ENCODE results near the gene HAUS5.
"Not testable (repeated sequence)": the region's sequence is repeated elsewhere in the genome, so short reads cannot be mapped to it uniquely, and the experiment has no call there.

The HAUS5 gene

DNA sequence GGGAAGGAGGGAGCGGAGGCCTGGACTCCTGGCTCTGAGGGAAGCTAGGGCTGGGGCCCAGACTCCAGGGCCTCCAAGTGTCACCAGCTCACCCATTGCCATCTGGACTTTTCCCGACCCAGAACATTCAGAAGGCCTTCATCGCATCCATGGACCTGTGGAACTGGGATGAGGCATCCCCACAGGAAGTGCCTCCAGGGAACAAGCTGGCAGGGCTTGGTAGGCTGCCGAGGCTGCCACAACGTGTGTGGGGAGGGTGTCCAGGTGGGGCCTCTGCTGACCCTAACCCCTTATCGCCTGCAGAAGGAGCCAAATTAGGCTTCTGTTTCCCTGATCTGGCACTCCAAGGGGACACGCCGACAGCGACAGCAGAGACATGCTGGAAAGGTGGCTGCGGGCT lies 29.8 kb downstream of the HAUS5 start:
- DNase-seq (ENCODE audit: low read depth in 4 of 4, low spot score in 1 of 4), result no peak

- DNase-seq (ENCODE audit: low read depth in 4 of 4, low spot score in 1 of 4), result no peak
Measured at GRCh38 chr19:35642798-35643254, 30.3 kb downstream of the HAUS5 start.

- DNase-seq (ENCODE audit: low read depth in 4 of 4, low spot score in 1 of 4), result peak; percentile 52 to 78 (median 60)
Measured at GRCh38 chr19:35643255-35644205, 31.0 kb downstream of the HAUS5 start.

GRCh38 chr19:35644206-35644986 lies 31.9 kb downstream of the HAUS5 start:
- DNase-seq (ENCODE audit: low read depth in 4 of 4, low spot score in 1 of 4), result peak; percentile 91 to 97 (median 92)

GRCh38 chr19:35644987-35645679 lies 32.6 kb downstream of the HAUS5 start:
- DNase-seq (ENCODE audit: low read depth in 4 of 4, low spot score in 1 of 4), result peak; percentile 51 to 87 (median 74)

GRCh38 chr19:35645680-35646511 lies 33.4 kb downstream of the HAUS5 start:
- DNase-seq (ENCODE audit: low read depth in 4 of 4, low spot score in 1 of 4), result no peak

DNA sequence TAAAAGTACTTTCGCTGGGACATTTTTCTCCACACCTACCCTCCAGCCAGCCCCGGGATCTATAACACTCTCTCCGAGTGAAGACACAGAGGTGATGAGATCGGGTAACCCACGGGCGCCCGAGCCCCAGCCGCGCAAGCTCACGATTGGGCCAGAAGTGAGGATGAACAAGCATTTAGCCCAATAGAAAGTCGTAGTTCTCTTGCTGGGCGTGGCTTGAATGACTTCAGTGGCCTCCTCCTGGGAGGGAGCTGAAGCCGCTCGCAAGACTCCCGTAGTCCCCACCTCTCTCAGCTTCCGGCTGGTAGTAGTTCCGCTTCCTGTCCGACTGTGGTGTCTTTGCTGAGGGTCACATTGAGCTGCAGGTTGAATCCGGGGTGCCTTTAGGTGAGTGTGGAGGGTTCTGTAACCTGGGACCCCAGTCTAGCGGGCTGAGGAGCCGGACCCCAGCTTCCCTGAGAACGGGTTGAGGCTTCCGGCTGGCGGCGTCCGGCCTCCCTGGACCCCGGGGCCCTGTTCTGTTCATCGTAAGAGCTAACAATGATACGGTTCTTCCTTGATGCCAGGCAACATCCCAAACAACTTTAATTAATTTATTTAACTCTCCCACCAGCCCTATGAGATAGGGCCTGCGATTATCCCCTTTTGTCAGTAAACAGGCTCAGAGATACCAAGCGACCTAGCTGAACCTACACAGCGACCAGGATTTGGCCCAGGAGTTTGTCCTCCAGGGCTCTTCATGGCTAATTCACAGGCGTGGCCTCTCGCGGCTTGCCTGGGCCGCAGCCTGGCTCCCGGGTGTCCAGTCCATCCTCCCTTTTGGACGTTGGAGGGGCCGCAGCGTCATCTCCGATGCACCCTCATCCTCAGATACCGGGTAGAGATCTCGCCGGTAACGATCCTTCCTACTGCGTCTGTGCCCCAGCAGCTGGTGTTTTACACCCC lies 35.8 kb downstream of the HAUS5 start, which contains the start of gene COX6B1:
TSS of gene COX6B1 (plus strand) at position 307 of the 945 bp plus-strand sequence. CDS start 2,921 bp downstream, outside the sequence.
- peak; percentile 68 to 92 (median 82) for DNase-seq (ENCODE audit: low read depth in 4 of 4, low spot score in 1 of 4)

DNA sequence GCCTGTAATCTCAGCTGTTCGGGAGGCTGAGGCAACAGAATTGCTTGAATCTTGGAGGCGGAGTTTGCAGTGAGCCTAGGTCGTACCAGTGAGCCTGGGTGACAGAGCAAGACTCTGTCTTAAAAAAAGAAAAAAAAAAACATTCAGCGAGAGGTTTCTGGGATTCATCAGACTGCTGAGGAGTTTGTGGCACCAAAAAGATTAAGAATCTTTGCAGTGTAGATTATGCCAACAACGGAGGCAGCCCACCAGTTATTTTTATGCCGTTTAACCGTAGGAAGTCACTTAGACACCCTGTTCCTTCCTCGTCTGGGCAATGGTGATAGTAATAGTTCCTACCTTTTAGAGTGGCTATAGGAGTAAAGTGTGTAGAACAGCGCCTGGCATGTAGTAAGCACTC lies 38.0 kb downstream of the HAUS5 start:
- DNase-seq (ENCODE audit: low read depth in 4 of 4, low spot score in 1 of 4), result no peak

DNA sequence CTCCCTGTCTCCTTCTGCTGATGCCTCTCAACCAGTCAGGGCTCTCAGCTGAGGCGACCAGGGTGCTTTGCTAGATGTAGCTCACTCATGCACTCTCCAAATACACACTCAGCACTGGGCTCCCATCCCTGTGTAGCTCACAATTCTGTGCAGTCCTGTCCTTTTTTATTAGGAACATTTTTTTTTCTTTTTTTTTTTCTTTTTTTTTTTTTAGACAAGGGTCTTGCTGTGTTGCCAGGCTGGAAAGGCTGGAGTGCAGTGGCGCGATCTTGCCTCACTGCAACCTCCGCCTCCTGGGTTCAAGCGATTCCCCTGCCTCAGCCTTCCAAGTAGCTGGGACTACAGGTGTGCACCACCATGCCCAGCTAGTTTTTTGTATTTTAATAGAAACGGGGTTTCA lies 42.3 kb downstream of the HAUS5 start:
- not testable (repeated sequence) for DNase-seq (ENCODE audit: low read depth in 4 of 4, low spot score in 1 of 4)

GRCh38 chr19:35655600-35655999 lies 43.1 kb downstream of the HAUS5 start:
- DNase-seq (ENCODE audit: low read depth in 4 of 4, low spot score in 1 of 4), result no peak

DNA sequence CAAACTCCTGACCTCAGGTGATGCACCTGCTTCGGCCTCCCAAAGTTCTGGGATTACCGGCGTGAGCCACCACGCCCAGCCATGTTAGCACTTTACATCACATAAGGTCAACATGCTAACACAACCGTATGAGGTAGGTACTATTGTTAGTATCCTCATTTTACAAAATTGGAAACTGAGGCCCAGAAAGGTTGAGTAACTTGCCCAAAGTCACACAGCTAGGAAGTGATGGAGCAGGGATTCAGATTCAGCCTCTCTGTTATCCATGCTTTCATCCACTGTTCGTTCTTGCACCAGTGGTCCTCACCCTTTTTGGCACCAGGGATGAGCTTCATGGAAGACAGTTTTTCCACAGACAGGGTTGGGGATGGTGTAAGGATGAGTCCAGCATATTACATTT lies 44.2 kb downstream of the HAUS5 start:
- DNase-seq (ENCODE audit: low read depth in 4 of 4, low spot score in 1 of 4), result no peak

GRCh38 chr19:35657904-35658700 lies 45.6 kb downstream of the HAUS5 start:
- no peak for DNase-seq (ENCODE audit: low read depth in 4 of 4, low spot score in 1 of 4)

DNA sequence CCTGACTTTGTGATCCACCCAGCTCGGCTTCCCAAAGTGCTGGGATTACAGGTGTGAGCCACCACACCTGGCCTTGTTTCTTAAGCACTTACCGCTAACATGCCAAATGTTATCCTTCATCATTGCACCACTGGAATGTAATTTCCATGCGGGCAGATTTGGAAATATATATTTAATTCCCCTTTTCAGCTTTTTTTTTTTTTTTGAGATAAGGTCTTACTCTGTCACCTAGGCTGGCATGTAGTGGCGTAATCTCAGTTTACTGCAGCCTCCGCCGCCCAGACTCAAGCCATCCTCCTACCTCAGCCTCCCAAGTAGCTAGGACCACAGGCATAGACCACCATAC lies 49.4 kb downstream of the HAUS5 start:
- DNase-seq (ENCODE audit: low read depth in 4 of 4, low spot score in 1 of 4), result no peak

DNA sequence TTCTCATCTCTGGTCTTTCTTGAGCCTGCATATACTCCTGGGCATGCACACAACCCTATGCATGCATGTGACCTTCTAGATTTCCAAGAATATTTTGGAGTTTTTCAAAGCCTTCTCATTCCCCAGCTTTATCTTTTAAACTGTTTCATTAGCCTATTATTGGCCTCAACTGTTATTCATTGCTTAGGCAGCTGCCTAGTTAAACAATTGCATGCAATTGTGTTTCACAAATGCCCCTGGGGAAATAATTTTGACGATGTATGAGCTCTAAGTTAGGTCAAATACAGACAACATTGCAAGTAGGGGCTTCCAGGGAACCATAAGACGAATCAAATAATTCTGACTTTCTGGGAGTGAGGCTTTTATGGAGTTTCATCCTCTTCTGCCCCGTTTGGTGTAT lies 51.4 kb downstream of the HAUS5 start:
- DNase-seq (ENCODE audit: low read depth in 4 of 4, low spot score in 1 of 4), result no peak

- DNase-seq (ENCODE audit: low read depth in 4 of 4, low spot score in 1 of 4), result no peak
Measured at GRCh38 chr19:35665157-35665556, 52.6 kb downstream of the HAUS5 start.

DNA sequence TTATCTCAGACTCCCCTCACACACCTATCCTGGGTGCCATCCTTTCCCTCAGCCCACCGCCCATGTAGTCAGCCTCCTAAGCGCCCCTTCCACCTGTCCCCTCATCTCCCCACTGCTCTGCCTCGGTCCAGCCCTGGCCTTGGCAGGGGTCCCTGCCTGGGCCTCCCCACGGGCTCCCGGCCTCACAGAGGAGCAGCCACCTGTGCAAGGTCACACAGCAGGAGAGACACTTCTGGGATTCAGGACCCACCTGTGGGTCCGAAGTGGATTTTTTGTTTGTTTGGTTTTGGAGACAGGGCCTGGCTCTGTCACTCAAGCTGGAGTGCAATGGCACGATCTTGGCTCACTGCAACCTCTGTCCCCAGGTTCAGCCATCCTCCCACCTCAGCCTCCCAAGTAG lies 53.1 kb downstream of the HAUS5 start:
- no peak for DNase-seq (ENCODE audit: low read depth in 4 of 4, low spot score in 1 of 4)

GRCh38 chr19:35666251-35666913 lies 53.8 kb downstream of the HAUS5 start, which contains the start of gene UPK1A:
TSS of gene UPK1A (plus strand) at chr19:35666517. CDS start at chr19:35666813, 296 bp downstream.
- no peak for DNase-seq (ENCODE audit: low read depth in 4 of 4, low spot score in 1 of 4)

GRCh38 chr19:35669566-35669965 lies 57.0 kb downstream of the HAUS5 start:
- DNase-seq (ENCODE audit: low read depth in 4 of 4, low spot score in 1 of 4), result no peak
